ENCODE measurements around the gene TMEM212. TPM values are rescaled to one million over a fixed set of nuclear protein-coding genes. Genes with fewer than 3 reads are reported as not detected.
"Not testable (repeated sequence)": the region's sequence is repeated elsewhere in the genome, so short reads cannot be mapped to it uniquely, and the experiment has no call there.

TMEM212 gene
- total RNA-seq, 1 experiment from 2014 or later, result not detected

DNA sequence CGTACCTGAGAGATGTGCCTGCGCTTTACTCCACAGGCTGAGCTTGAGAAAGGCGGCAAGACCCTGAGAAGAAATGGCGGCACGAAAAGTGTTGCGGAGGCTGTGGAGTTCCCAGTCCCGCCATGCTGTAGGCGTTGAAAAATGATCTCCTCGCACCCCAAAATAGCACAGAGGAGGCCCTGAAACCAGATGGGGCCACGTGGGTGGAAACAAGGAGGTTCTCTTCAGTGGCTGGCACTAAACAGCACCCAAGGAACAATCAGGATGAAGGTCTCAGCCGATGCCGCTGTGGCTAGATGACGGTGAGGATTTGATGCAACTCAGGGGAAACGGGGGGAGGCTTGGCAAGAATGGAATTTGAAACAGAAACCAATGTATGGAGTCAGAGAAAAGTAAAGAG is 57.3 kb downstream of the TMEM212 start:
- BruUV-seq (replicated peaks), result no TSS peak
- Histone ChIP-seq H3K79me2 (ENCODE audit: low read depth) (no peaks in the 10 kb centered on the region), H3K9me3 (ENCODE audit: insufficient read depth, low read depth) (no peaks in the 10 kb centered on the region), H3K27me3 (ENCODE audit: insufficient read depth, low read depth) (no peaks in the 10 kb centered on the region), H4K20me1 (ENCODE audit: insufficient read depth) (no peaks in the 10 kb centered on the region), H3K9me2 (ENCODE audit: insufficient read depth) (no peaks in the 10 kb centered on the region), H3K4me1 (replicated peaks; ENCODE audit: insufficient read depth) (peaks cover 10% of the 10 kb centered on the region), H3K27ac (no peak overlapping the region), H3K36me3 (ENCODE audit: low read depth) (no peaks in the 10 kb centered on the region), H3K4me3 (no peak overlapping the region), H3F3A (ENCODE audit: insufficient read depth, low read depth) (no peaks in the 10 kb centered on the region), H3K4me2 (no peak overlapping the region), H2AFZ (no peak overlapping the region)
- no peak for DNase-seq
- CTCF ChIA-PET, result no interaction called here
- POLR2A ChIA-PET (ENCODE audit: unreplicated experiment), result no interaction called here
- TF ChIP-seq, protein P1, sequence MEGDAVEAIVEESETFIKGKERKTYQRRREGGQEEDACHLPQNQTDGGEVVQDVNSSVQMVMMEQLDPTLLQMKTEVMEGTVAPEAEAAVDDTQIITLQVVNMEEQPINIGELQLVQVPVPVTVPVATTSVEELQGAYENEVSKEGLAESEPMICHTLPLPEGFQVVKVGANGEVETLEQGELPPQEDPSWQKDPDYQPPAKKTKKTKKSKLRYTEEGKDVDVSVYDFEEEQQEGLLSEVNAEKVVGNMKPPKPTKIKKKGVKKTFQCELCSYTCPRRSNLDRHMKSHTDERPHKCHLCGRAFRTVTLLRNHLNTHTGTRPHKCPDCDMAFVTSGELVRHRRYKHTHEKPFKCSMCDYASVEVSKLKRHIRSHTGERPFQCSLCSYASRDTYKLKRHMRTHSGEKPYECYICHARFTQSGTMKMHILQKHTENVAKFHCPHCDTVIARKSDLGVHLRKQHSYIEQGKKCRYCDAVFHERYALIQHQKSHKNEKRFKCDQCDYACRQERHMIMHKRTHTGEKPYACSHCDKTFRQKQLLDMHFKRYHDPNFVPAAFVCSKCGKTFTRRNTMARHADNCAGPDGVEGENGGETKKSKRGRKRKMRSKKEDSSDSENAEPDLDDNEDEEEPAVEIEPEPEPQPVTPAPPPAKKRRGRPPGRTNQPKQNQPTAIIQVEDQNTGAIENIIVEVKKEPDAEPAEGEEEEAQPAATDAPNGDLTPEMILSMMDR (conservative IDR thresholded peaks at IDR 0.05), result no peak
- intact Hi-C loops (cut with micrococcal nuclease; ENCODE audit: unreplicated experiment), result no loop called here

DNA sequence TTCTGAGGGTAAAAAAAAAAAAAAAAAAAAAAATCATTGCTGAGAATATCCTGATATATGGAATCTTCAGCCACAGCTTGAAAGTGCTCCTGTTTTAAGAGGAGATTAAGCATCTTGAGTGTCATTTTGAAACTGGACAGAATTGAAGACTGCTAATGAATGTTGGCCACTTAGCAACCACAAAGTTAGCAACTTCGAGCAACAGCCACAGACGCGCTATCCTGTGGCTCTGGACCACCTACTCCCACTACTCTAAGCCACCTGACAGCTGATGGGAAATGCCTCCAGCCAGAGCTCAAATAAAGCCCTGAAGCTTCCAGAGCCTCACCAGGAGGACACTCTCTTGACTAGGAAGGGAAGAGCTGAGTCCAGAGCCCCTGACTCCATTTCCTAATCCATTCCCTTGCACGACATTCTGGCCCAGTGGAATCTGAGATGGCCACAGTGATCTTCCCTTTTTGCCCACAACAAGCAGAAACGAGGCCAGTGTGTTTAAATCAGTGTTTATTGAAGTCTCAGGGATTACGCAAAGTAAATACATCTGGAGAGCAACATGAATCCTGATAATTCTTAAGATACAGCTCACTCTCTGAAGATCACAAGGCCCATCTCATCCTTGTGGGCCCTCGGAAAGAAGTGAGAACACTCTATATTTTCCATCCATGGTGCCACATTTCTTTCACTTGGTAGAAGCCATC is 58.6 kb downstream of the TMEM212 start:
- no peaks in the 10 kb centered on the region for H3K9me2 ChIP-seq (ENCODE audit: insufficient read depth)
- no peaks in the 10 kb centered on the region for H4K20me1 ChIP-seq (ENCODE audit: insufficient read depth)
- no peaks in the 10 kb centered on the region for H3K27me3 ChIP-seq (ENCODE audit: insufficient read depth, low read depth)
- H3K36me3 ChIP-seq (ENCODE audit: low read depth), result no peaks in the 10 kb centered on the region
- intact Hi-C loops (cut with micrococcal nuclease; ENCODE audit: unreplicated experiment), result no loop called here
- H2AFZ ChIP-seq, result 0 out of 2 replicates have a peak overlapping the region, but pooled peaks have one; percentile 36
- H3K27ac ChIP-seq, result no peak overlapping the region
- POLR2A ChIA-PET (ENCODE audit: unreplicated experiment), result interaction anchor here (0.6 kb wide), 1 partner anchor 151 kb away, joined by 4 read pairs; no protein-coding TSS in a partner anchor
- BruUV-seq (replicated peaks), result no TSS peak
- TF ChIP-seq EZH2 (IDR thresholded peaks at IDR 0.05; ENCODE audit: low read depth), result no peak
- TF ChIP-seq, protein P1 (conservative IDR thresholded peaks at IDR 0.05), result no peak
- no peaks in the 10 kb centered on the region for H3K79me2 ChIP-seq (ENCODE audit: low read depth)
- H3K4me1 ChIP-seq (replicated peaks; ENCODE audit: insufficient read depth), result peaks cover 10% of the 10 kb centered on the region
- CTCF ChIA-PET, result interaction anchor here (0.9 kb wide), 1 partner anchor 20 kb away, joined by 3 read pairs; no protein-coding TSS in a partner anchor
- no peaks in the 10 kb centered on the region for H3K9me3 ChIP-seq (ENCODE audit: insufficient read depth, low read depth)
- no peak for DNase-seq
- H3K4me3 ChIP-seq, result no peak overlapping the region
- no peak overlapping the region for H3K4me2 ChIP-seq
- no peaks in the 10 kb centered on the region for H3F3A ChIP-seq (ENCODE audit: insufficient read depth, low read depth)

DNA sequence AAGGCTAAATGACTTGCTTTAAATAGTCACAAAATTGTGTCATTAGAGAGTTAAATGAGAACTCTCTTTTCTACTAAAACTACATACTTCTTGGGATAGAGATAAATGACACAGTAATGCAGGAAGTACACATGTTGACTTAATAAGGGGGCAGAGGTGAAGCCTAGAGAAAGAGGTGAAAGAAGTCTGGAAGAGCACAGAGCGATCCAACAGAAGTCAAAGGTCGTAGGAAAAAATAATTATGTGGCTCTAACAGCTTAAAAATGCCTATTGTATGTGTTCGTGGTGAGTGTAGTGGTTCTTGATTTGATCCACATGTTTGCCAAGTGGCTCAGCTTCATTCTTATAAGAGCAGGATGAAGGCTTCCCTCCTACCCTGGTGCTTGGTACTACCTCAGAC is 61.7 kb downstream of the TMEM212 start:
- no peak for DNase-seq
- CTCF ChIA-PET, result no interaction called here
- Histone ChIP-seq H3K4me3 (no peak overlapping the region), H3K4me2 (no peak overlapping the region), H4K20me1 (ENCODE audit: insufficient read depth) (no peaks in the 10 kb centered on the region), H3K79me2 (ENCODE audit: low read depth) (no peaks in the 10 kb centered on the region), H3K27me3 (ENCODE audit: insufficient read depth, low read depth) (no peaks in the 10 kb centered on the region), H3K9me2 (ENCODE audit: insufficient read depth) (no peaks in the 10 kb centered on the region), H2AFZ (0 out of 2 replicates have a peak overlapping the region, but pooled peaks have one; percentile 7), H3F3A (ENCODE audit: insufficient read depth, low read depth) (no peaks in the 10 kb centered on the region), H3K27ac (no peak overlapping the region), H3K9me3 (ENCODE audit: insufficient read depth, low read depth) (no peaks in the 10 kb centered on the region), H3K4me1 (replicated peaks; ENCODE audit: insufficient read depth) (peaks cover 10% of the 10 kb centered on the region), H3K36me3 (ENCODE audit: low read depth) (no peaks in the 10 kb centered on the region)
- no TSS peak for BruUV-seq (replicated peaks)
- TF ChIP-seq, protein P1 (conservative IDR thresholded peaks at IDR 0.05), result no peak
- no peak for TF ChIP-seq EZH2 (IDR thresholded peaks at IDR 0.05; ENCODE audit: low read depth)
- POLR2A ChIA-PET (ENCODE audit: unreplicated experiment), result no interaction called here
- intact Hi-C loops (cut with micrococcal nuclease; ENCODE audit: unreplicated experiment), result no loop called here

DNA sequence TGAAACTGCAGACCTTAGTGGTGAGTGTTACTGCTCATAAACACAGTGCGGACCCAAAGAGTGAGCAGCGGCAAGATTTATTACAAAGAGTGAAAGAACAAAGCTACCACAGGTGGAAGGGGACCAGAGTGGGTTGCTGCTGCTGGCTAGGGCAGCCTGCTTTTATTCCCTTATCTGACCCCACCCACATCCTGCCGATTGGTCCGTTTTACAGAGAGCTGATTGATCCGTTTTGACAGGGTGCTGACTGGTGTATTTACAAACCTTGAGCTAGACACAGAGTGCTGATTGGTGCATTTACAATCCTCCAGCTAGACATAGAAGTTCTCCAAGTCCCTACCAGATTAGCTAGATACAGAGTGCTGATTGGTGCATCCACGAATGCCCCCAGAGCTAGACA is 63.4 kb downstream of the TMEM212 start:
- H3K79me2 ChIP-seq (ENCODE audit: low read depth); DNase-seq; H3K4me2 ChIP-seq; H4K20me1 ChIP-seq (ENCODE audit: insufficient read depth); H3K27me3 ChIP-seq (ENCODE audit: insufficient read depth, low read depth); intact Hi-C loops (cut with micrococcal nuclease; ENCODE audit: unreplicated experiment); BruUV-seq (replicated peaks); H3K9me2 ChIP-seq (ENCODE audit: insufficient read depth); H3K27ac ChIP-seq; H3K9me3 ChIP-seq (ENCODE audit: insufficient read depth, low read depth); H2AFZ ChIP-seq; H3K36me3 ChIP-seq (ENCODE audit: low read depth); POLR2A ChIA-PET (ENCODE audit: unreplicated experiment); CTCF ChIA-PET; H3F3A ChIP-seq (ENCODE audit: insufficient read depth, low read depth); H3K4me3 ChIP-seq: not testable (repeated sequence)
- peaks cover 10% of the 10 kb centered on the region for H3K4me1 ChIP-seq (replicated peaks; ENCODE audit: insufficient read depth)

All from PC-9 (cell line).